ENCODE data around the gene SLC26A1.

SLC26A1 gene

DNA sequence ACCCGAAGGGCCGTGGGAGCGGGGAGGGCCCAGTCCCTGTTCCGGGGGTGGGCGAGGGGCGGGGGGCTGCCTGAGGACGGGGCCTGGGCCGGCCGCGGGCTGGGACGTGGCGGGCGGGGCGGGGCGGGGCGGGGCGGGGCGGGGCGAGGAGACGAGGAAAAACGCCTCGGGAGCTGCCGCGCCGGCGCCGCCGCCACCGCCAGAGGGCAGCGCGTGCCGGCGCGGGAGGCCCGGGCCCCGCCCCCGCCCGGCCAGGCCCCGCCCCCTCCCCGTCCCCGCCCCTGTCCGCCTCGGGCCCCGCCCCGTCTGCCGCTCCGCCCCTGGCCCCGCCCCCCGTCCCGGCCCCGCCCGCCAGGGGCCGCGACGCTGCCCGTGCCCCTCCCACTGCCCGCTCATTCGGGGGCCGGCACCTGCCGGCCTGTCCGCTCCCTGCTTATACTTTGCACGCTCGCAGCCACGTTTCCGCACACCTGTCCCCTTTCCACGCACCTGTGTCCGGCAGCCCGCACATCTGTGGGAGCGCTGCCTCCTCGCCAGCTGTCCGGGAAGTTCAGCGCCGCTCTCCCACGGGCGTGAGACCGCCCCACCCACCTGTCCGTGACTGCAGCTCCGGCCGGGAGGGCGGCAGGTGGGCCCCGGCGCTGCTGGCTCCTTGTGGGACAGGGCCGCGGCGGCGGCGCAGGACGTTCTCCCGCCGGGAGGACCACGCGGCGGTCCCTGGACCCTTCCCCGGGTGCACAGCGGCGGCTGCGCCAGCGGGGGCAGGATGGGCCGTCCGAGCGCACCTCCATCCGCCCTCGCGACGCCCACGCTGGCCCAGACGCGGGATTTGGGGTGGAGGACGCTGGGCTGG, 16.6 kb upstream of the SLC26A1 start:
- H3K27me3 ChIP-seq (replicated peaks; ENCODE audit: control insufficient read depth, insufficient read depth, low read length), result peaks cover 8% of the 10 kb centered on the region
- peak overlapping the region; percentile 80 for H3K4me3 ChIP-seq (ENCODE audit: low read length)
- peaks cover 16% of the 10 kb centered on the region for H3K4me1 ChIP-seq (ENCODE audit: control insufficient read depth, insufficient read depth, low read length)
- H3K9ac ChIP-seq (ENCODE audit: low read length), result peak overlapping the region; percentile 71
- peaks cover 5% of the 10 kb centered on the region for H3K36me3 ChIP-seq (ENCODE audit: control insufficient read depth, insufficient read depth, low read length, severe bottlenecking)
- no peaks in the 10 kb centered on the region for H3K9me3 ChIP-seq (ENCODE audit: control insufficient read depth, low read length)
- peak; percentile 87 for DNase-seq (ENCODE audit: low read depth)

DNA sequence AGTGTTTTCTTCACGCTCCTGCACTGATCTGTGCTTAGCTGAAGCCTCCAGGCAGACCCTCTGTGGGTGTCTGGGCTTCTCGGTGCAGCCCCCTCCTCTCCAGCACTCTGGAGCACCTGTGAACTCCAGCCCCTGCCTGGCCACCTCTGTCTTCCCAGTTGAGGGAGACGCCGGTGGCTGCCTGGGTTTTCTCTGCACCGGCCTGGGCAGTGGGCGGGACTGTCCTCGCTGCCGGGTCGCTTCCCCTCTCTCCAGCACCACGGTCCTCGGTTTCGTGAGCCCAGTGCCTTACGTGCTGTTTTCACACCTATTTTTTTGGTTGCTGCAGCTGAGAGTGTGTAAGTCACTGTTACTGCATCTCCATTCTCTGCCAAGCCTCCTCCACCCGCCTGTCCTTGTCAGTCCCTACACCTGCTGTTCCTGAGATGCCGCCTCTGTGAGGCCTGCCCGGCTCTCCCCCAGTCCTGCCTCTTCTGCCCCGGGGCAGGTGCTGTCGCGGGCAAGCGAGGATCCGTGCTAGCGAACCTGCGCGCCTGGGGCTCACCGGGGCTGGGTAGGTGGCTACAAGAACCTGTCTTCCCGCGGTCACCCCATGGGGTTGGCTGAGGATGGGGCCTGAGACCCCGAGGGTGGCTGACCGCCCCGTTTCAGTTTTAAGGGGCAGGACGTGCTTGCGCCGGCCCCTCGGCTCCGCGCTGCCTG, 15.8 kb upstream of the SLC26A1 start:
- Histone ChIP-seq H3K27me3 (replicated peaks; ENCODE audit: control insufficient read depth, insufficient read depth, low read length) (peaks cover 8% of the 10 kb centered on the region), H3K4me1 (ENCODE audit: control insufficient read depth, insufficient read depth, low read length) (peaks cover 16% of the 10 kb centered on the region), H3K4me3 (ENCODE audit: low read length) (peak overlapping the region; percentile 76), H3K36me3 (ENCODE audit: control insufficient read depth, insufficient read depth, low read length, severe bottlenecking) (peaks cover 5% of the 10 kb centered on the region), H3K9me3 (ENCODE audit: control insufficient read depth, low read length) (no peaks in the 10 kb centered on the region), H3K9ac (ENCODE audit: low read length) (peak overlapping the region; percentile 71)
- peak; percentile 29 for DNase-seq (ENCODE audit: low read depth)

DNA sequence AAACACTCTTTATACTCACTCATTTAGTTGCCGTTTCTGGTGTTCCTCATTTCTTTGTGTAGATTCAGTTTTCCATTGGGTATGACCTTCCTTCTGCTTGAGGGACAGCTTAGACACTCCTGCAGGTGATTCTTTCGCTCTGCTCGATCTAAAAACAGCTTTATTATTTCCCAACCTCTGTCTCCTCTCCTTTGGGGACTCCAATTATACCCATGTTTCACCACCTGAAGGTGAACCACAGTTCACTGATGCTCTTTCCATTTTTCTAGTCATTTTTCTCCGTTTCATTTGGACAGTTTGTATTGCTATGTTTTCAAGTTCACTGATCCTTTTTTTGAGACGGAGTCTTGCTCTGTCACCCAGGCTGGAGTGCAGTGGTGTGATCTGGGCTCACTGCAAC, 13.7 kb upstream of the SLC26A1 start:
- Histone ChIP-seq H3K9me3 (ENCODE audit: control insufficient read depth, low read length) (no peaks in the 10 kb centered on the region), H3K9ac (ENCODE audit: low read length) (no peak overlapping the region), H3K4me1 (ENCODE audit: control insufficient read depth, insufficient read depth, low read length) (peaks cover 18% of the 10 kb centered on the region), H3K4me3 (ENCODE audit: low read length) (no peak overlapping the region), H3K27me3 (replicated peaks; ENCODE audit: control insufficient read depth, insufficient read depth, low read length) (peaks cover 8% of the 10 kb centered on the region), H3K36me3 (ENCODE audit: control insufficient read depth, insufficient read depth, low read length, severe bottlenecking) (no peaks in the 10 kb centered on the region)
- no peak for DNase-seq (ENCODE audit: low read depth)

DNA sequence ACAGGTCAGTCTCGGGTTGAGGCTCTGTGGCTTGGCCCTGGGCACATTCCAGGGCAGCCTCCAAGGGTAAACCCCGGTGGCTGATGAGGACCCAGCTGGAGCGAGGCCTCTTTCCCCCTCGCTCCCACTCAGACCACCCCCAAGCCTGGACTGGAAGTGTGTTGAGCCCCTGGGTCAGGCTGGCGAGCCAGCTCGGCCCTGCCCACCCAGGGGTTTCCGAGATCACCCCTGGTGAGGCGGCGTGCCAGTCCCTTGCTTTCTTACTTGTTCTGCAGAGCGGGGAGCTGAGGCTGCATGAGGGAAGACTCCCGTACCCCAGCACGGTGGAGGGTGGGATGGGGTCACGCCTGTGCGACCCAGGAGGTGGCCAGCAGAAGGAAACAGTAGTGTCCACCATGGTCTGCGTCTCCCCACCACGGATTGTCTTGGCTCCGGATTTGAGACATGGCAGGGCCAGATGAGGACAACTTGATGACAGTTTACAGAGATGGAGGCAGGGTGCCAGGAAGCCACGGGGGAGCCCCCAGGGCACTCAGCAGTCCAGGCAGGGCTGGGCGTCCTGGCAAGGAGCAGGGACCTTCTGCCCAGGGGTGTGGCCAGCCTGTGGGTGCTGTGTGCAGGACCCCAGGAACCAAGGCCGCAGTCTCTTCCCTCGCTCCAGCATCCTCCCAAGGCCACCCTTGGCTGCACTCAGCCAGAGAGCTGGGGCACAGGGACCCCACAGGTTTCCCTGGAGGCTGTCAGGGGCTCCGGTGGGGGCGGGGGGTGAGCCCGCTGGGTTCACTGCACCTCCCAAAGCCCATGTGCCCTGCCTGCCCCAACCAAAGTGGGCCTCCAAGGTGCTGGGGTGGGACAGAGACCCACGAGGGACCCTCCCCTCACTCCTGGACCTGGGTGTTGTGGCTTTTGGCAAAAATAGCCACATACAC, 11.6 kb upstream of the SLC26A1 start:
- H3K4me3 ChIP-seq (ENCODE audit: low read length), result no peak overlapping the region
- no peaks in the 10 kb centered on the region for H3K9me3 ChIP-seq (ENCODE audit: control insufficient read depth, low read length)
- peaks cover 9% of the 10 kb centered on the region for H3K4me1 ChIP-seq (ENCODE audit: control insufficient read depth, insufficient read depth, low read length)
- no peak for DNase-seq (ENCODE audit: low read depth)
- no peaks in the 10 kb centered on the region for H3K36me3 ChIP-seq (ENCODE audit: control insufficient read depth, insufficient read depth, low read length, severe bottlenecking)
- peaks cover 20% of the 10 kb centered on the region for H3K27me3 ChIP-seq (replicated peaks; ENCODE audit: control insufficient read depth, insufficient read depth, low read length)
- H3K9ac ChIP-seq (ENCODE audit: low read length), result no peak overlapping the region

DNA sequence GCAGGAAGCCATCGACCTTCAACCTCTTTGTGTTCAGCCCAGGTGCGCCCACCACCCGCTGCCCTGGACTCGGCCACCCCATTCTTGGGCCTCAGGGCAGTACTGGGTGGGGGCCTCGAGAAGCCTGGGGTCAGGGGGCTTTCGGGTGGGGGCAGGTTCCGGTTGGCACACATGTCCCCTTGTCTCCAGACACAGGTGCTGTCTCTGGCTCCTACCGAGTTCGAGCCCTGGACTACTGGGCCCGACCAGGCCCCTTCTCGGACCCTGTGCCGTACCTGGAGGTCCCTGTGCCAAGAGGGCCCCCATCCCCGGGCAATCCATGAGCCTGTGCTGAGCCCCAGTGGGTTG, 10.8 kb upstream of the SLC26A1 start:
- no peaks in the 10 kb centered on the region for H3K9me3 ChIP-seq (ENCODE audit: control insufficient read depth, low read length)
- no peak overlapping the region for H3K9ac ChIP-seq (ENCODE audit: low read length)
- H3K4me1 ChIP-seq (ENCODE audit: control insufficient read depth, insufficient read depth, low read length), result peaks cover 6% of the 10 kb centered on the region
- no peak overlapping the region for H3K4me3 ChIP-seq (ENCODE audit: low read length)
- DNase-seq (ENCODE audit: low read depth), result no peak
- no peaks in the 10 kb centered on the region for H3K36me3 ChIP-seq (ENCODE audit: control insufficient read depth, insufficient read depth, low read length, severe bottlenecking)
- H3K27me3 ChIP-seq (replicated peaks; ENCODE audit: control insufficient read depth, insufficient read depth, low read length), result peaks cover 20% of the 10 kb centered on the region

DNA sequence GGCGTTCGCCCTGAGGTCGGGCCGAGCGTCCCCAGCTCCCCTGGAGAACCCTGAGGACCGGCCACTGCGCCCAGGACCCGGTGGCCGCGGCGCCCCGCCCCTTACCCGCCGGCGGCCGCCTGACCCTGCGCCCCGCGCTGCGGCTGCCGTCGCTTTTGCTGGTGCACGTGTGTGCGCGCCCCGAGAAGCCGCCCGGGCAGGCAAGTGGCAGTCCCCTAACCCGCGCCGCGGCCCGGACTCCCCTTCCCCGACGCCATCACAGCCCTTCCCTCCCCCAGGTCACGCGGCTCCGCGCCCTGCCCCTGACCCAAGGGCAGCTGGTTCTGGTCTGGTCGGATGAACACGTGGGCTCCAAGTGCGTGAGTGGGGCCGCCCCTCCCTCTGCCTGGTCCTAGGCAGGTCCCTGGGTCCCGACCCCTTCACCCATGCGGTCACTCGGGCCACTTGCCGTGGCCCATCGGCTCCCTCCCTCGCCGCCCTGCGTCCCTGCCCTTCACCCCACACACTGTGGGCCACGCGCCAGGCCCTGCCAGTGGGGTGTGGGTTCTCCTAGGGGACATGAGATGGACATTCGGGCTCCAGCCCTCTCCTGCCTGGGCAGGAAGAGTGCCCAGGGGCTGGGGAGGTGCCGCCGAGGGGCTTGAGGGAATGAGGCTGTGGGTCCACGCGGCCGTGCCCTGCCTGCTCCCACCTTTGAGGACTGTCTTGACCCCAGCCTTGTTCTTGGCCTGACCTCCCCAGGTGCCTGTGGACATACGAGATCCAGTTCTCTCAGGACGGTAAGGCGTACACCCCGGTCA, 10.3 kb upstream of the SLC26A1 start:
- no peaks in the 10 kb centered on the region for H3K36me3 ChIP-seq (ENCODE audit: control insufficient read depth, insufficient read depth, low read length, severe bottlenecking)
- H3K9me3 ChIP-seq (ENCODE audit: control insufficient read depth, low read length), result no peaks in the 10 kb centered on the region
- H3K4me1 ChIP-seq (ENCODE audit: control insufficient read depth, insufficient read depth, low read length), result peaks cover 4% of the 10 kb centered on the region
- no peak overlapping the region for H3K9ac ChIP-seq (ENCODE audit: low read length)
- peaks cover 16% of the 10 kb centered on the region for H3K27me3 ChIP-seq (replicated peaks; ENCODE audit: control insufficient read depth, insufficient read depth, low read length)
- no peak overlapping the region for H3K4me3 ChIP-seq (ENCODE audit: low read length)
- DNase-seq (ENCODE audit: low read depth), result no peak

DNA sequence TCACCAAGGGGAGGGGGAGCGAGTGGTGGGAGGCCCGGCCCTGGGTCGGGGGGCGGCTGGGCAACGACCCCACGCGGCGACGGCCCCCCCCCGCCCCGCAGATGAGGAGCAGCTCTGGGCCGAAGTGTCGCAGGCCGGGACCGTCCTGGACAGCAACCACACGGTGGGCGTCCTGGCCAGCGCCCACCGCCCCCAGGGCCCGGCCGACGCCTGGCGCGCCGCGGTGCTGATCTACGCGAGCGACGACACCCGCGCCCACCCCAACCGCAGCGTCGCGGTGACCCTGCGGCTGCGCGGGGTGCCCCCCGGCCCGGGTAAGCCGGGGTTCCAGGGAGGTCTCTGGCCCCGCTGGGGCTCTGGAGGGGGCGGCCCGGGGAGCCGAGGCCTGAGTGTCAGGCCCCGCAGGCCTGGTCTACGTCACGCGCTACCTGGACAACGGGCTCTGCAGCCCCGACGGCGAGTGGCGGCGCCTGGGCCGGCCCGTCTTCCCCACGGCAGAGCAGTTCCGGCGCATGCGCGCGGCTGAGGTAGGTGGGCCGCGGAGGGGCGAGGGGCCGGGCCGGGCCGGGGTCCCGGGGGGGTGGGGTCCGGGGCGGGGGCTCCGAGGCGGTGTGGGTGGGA, 9.5 kb upstream of the SLC26A1 start:
- Histone ChIP-seq H3K27me3 (replicated peaks; ENCODE audit: control insufficient read depth, insufficient read depth, low read length) (peaks cover 12% of the 10 kb centered on the region), H3K4me1 (ENCODE audit: control insufficient read depth, insufficient read depth, low read length) (peaks cover 5% of the 10 kb centered on the region), H3K4me3 (ENCODE audit: low read length) (no peak overlapping the region), H3K36me3 (ENCODE audit: control insufficient read depth, insufficient read depth, low read length, severe bottlenecking) (no peaks in the 10 kb centered on the region), H3K9ac (ENCODE audit: low read length) (no peak overlapping the region), H3K9me3 (ENCODE audit: control insufficient read depth, low read length) (no peaks in the 10 kb centered on the region)
- DNase-seq (ENCODE audit: low read depth), result no peak

DNA sequence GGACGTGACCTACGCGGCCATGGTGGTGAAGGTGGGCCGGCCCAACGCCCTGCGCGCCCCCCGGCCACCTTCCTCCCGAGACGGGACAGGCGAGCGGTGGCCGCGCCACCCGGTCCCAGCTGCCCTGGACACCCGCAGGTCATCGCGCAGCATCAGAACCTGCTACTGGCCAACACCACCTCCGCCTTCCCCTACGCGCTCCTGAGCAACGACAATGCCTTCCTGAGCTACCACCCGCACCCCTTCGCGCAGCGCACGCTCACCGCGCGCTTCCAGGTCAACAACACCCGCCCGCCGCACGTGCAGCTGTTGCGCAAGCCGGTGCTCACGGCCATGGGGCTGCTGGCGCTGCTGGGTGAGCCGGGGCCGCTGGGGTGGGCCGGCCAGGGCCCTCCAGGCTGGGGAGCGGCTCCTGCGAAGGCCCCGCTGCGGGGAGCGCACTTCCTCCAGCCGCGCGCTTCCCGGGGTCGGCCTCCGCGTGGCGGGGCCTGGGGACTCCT, 9.0 kb upstream of the SLC26A1 start:
- H3K9ac ChIP-seq (ENCODE audit: low read length), result no peak overlapping the region
- peaks cover 12% of the 10 kb centered on the region for H3K27me3 ChIP-seq (replicated peaks; ENCODE audit: control insufficient read depth, insufficient read depth, low read length)
- no peak overlapping the region for H3K4me3 ChIP-seq (ENCODE audit: low read length)
- peaks cover 8% of the 10 kb centered on the region for H3K4me1 ChIP-seq (ENCODE audit: control insufficient read depth, insufficient read depth, low read length)
- no peaks in the 10 kb centered on the region for H3K9me3 ChIP-seq (ENCODE audit: control insufficient read depth, low read length)
- no peaks in the 10 kb centered on the region for H3K36me3 ChIP-seq (ENCODE audit: control insufficient read depth, insufficient read depth, low read length, severe bottlenecking)
- peak; percentile 45 for DNase-seq (ENCODE audit: low read depth)

DNA sequence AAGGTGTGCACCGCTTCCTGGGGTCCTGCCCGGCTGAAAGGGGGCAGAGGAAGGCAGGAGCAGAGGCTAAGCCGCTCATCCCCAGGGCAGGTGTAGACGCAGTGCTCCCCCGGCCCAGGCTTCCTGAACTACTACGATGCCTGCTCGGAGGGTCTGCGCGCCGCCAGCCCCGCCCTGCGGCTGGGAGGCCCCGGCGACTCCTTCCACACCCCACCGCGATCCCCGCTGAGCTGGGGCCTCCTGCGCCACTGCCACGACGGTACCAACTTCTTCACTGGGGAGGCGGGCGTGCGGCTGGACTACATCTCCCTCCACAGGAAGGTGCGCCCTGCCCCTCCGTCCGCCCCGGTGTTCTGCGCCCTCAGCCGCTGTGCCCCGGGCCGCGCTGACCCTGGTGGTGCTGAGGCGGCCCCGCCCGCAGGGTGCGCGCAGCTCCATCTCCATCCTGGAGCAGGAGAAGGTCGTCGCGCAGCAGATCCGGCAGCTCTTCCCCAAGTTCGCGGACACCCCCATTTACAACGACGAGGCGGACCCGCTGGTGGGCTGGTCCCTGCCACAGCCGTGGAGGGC, 8.4 kb upstream of the SLC26A1 start:
- peaks cover 13% of the 10 kb centered on the region for H3K27me3 ChIP-seq (replicated peaks; ENCODE audit: control insufficient read depth, insufficient read depth, low read length)
- H3K9ac ChIP-seq (ENCODE audit: low read length), result no peak overlapping the region
- no peaks in the 10 kb centered on the region for H3K36me3 ChIP-seq (ENCODE audit: control insufficient read depth, insufficient read depth, low read length, severe bottlenecking)
- no peak for DNase-seq (ENCODE audit: low read depth)
- H3K9me3 ChIP-seq (ENCODE audit: control insufficient read depth, low read length), result no peaks in the 10 kb centered on the region
- H3K4me3 ChIP-seq (ENCODE audit: low read length), result no peak overlapping the region
- peaks cover 8% of the 10 kb centered on the region for H3K4me1 ChIP-seq (ENCODE audit: control insufficient read depth, insufficient read depth, low read length)

DNA sequence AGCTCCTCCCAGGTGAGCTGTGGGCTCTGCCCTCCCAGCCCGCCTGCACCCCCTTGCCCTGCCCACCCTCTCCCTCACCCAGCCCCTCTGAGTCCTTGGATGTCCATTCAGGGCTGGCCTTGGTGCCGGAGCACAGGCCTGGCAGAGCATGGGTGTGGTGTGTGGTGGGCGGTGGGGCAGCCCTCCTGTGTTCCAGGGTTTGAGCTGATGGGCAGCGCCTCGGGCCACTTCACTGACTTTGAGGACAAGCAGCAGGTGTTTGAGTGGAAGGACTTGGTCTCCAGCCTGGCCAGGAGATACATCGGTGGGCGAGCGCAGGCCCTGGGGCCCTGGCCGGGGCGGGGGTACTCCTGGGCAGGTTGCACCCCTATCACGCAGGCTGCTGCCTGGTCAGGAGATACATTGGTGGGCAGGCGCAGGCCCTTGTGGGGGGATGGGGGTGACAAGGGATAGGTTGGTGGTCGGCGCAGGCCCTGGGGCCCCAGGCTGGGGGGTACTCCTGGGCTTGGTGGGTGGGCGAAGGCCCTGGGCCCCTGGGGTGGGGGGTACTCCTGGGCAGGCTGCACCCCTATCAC, 7.6 kb upstream of the SLC26A1 start:
- no peak for DNase-seq (ENCODE audit: low read depth)
- no peak overlapping the region for H3K4me3 ChIP-seq (ENCODE audit: low read length)
- H3K9me3 ChIP-seq (ENCODE audit: control insufficient read depth, low read length), result no peaks in the 10 kb centered on the region
- no peaks in the 10 kb centered on the region for H3K36me3 ChIP-seq (ENCODE audit: control insufficient read depth, insufficient read depth, low read length, severe bottlenecking)
- H3K9ac ChIP-seq (ENCODE audit: low read length), result no peak overlapping the region
- peaks cover 15% of the 10 kb centered on the region for H3K27me3 ChIP-seq (replicated peaks; ENCODE audit: control insufficient read depth, insufficient read depth, low read length)
- H3K4me1 ChIP-seq (ENCODE audit: control insufficient read depth, insufficient read depth, low read length), result peaks cover 8% of the 10 kb centered on the region
